K562 (cell line): Measurements from ENCODE around the gene ZBTB22. TPM values are rescaled to one million over a fixed set of nuclear protein-coding genes. Genes with fewer than 3 reads are reported as not detected.
A peak's percentile ranks its signal among the peaks of the same experiment; 100 is the strongest.

ENCODE experiments used
- ATF2 ChIP-seq: sonication (generic); formaldehyde crosslinking; IDR thresholded peaks from 2 replicates; pipeline ENCODE4 v1.8.1; 2022; ENCODE audit warnings: missing genetic modification reagents
- BCLAF1 ChIP-seq, 2 experiments: fragments of 450-650 bp in 1 of 2; IDR thresholded peaks; 2 replicates each; pipeline ENCODE4 v1.6.1; 2011 to 2017; ENCODE audit warnings: low read depth in 2 of 2, antibody characterized with exemption in 1 of 2, borderline replicate concordance in 1 of 2, low read length in 1 of 2, mild to moderate bottlenecking in 1 of 2, mixed read lengths in 1 of 2; ENCODE audit not compliant: control insufficient read depth in 1 of 2
- CCAR2 ChIP-seq: fragments of 200-400 bp; formaldehyde crosslinking; IDR thresholded peaks from 2 replicates; pipeline ENCODE4 v1.6.1; 2017; ENCODE audit warnings: mild to moderate bottlenecking, low read depth, low read length
- HNRNPUL1 ChIP-seq: fragments of 200-400 bp; formaldehyde crosslinking; IDR thresholded peaks from 2 replicates; pipeline ENCODE4 v1.6.1; 2017; ENCODE audit warnings: low read length
- IRF9 ChIP-seq: fragments of 450-650 bp; IDR thresholded peaks from 2 replicates; pipeline ENCODE4 v1.6.1; 2016; ENCODE audit warnings: missing biosample characterization, missing genetic modification characterization
- NR1H2 ChIP-seq: sonication (generic); formaldehyde crosslinking; IDR thresholded peaks from 2 replicates; pipeline ENCODE4 v1.4.0; 2020; ENCODE audit warnings: mild to moderate bottlenecking, missing genetic modification reagents
- RBM34 ChIP-seq: fragments of 200-400 bp; formaldehyde crosslinking; IDR thresholded peaks from 2 replicates; pipeline ENCODE4 v1.6.1; 2018; ENCODE audit warnings: low read length, borderline replicate concordance; ENCODE audit not compliant: insufficient read depth
- SAFB ChIP-seq: fragments of 200-400 bp; formaldehyde crosslinking; IDR thresholded peaks from 2 replicates; pipeline ENCODE4 v1.6.1; 2017; ENCODE audit warnings: low read depth, low read length, borderline replicate concordance
- TAL1 ChIP-seq: fragments of 450-650 bp; IDR thresholded peaks from 2 replicates; pipeline ENCODE4 v1.6.1; 2016; ENCODE audit warnings: mild to moderate bottlenecking
- THAP7 ChIP-seq: fragments of 250-450 bp; sonication (Bioruptor Pico); IDR thresholded peaks from 2 replicates; pipeline ENCODE4 v1.5.0; 2021
- THRB ChIP-seq: fragments of 450-650 bp; formaldehyde crosslinking; conservative IDR thresholded peaks from 2 replicates; pipeline ENCODE4 v1.4.0; 2022; ENCODE audit warnings: mild to moderate bottlenecking, missing genetic modification characterization
- ZC3H4 ChIP-seq: sonication (generic); formaldehyde crosslinking; IDR thresholded peaks from 2 replicates; pipeline ENCODE4 v1.9.0; 2021; ENCODE audit warnings: missing genetic modification reagents, borderline replicate concordance
- ZNF239 ChIP-seq: fragments of 250-450 bp; sonication (Bioruptor Pico); IDR thresholded peaks from 2 replicates; pipeline ENCODE4 v1.4.0; 2020; ENCODE audit warnings: mild to moderate bottlenecking
- ZNF277 ChIP-seq: fragments of 250-450 bp; sonication (Bioruptor Pico); IDR thresholded peaks from 2 replicates; pipeline ENCODE4 v1.8.0; 2022; ENCODE audit warnings: inconsistent platforms, mild to moderate bottlenecking, moderate library complexity, borderline replicate concordance
- polyA plus RNA-seq, 8 experiments: library from polyadenylated mRNA; depleted of rRNA in 4 of 8; stranded (reverse) in 5 of 8; unstranded in 3 of 8; fragments of >200 nt; fragmentation: Nextera tagmentation in 2 of 8; fragmentation: Illumina TruSeq in 1 of 8; extraction: Ambion mirVana in 2 of 8; extraction: Trizol in 1 of 8; gene quantifications; 2 replicates each; pipeline versions ENCODE4 v1.2.1 to v1.2.3, GENCODE V29; 2011 to 2014; ENCODE audit warnings: inconsistent platforms in 1 of 8, missing spikeins in 1 of 8
- total RNA-seq, 7 experiments: library from RNA; depleted of rRNA in 6 of 7; stranded (reverse); fragments of >200 nt in 6 of 7; fragmentation: Illumina TruSeq in 2 of 7; extraction: Trizol in 2 of 7; gene quantifications; 2 replicates each; pipeline versions ENCODE4 v1.2.1 to v1.2.3, GENCODE V29; 2011 to 2021; ENCODE audit warnings: low replicate concordance in 1 of 7

ZBTB22 gene
- total and polyA plus RNA-seq, 9 of the 15 experiments (the other 6 are each of a cell fraction or from before 2014, with no cell fraction given) = 0.21 to 11.9 (median 7.1) TPM

GRCh38 chr6:33320315-33321181 is 3.0 kb upstream of the ZBTB22 start (continued):
- TF ChIP-seq THAP7 (no peak), HNRNPUL1 (no peak), ZNF239 (CRISPR knock-in tag) (no peak), CCAR2 (no peak), TAL1 (no peak), RBM34 (no peak), SAFB (no peak), THRB (no peak; the same call in 1 of the 2 replicates), ZC3H4 (CRISPR knock-in tag) (no peak), ZNF277 (CRISPR knock-in tag) (no peak), NR1H2 (no peak), IRF9 (tag) (no peak), ATF2 (CRISPR knock-in tag) (peak; percentile 77; the same call in 1 of the 2 replicates), BCLAF1 (IDR thresholded peaks at IDR 0.05; ENCODE audit: borderline replicate concordance in 1 of 2, control insufficient read depth in 1 of 2, low read depth in 2 of 2, low read length in 1 of 2) (no peak)
